Motor neuron (in vitro differentiated cells): Measurements from ENCODE around the gene SMAD4. TPM values are rescaled to one million over a fixed set of nuclear protein-coding genes. Genes with fewer than 3 reads are reported as not detected.
"Not testable (repeated sequence)": the region's sequence is repeated elsewhere in the genome, so short reads cannot be mapped to it uniquely, and the experiment has no call there.

ENCODE experiments used
- ATAC-seq, 8 experiments: fragments of 200-7000 bp; cut with Tn5 transposase; replicated peaks in 6 of 8; 2 replicates each; pipeline ENCODE4 v1.8.0; 2021; ENCODE audit warnings: mild to moderate bottlenecking in 8 of 8, moderate library complexity in 8 of 8
- H3K27ac ChIP-seq, 2 donors: fragments of 250-450 bp; sonication (Bioruptor Pico); 2 replicates each; pipeline ENCODE4 v1.9.0; 2021; ENCODE audit warnings: antibody characterized with exemption in 2 of 2, mild to moderate bottlenecking in 2 of 2, moderate library complexity in 1 of 2
- H3K4me1 ChIP-seq, 2 donors: fragments of 250-450 bp; sonication (Bioruptor Pico); replicated peaks in 1 of 2; 2 replicates each; pipeline ENCODE4 v1.6.1; 2021; ENCODE audit warnings: antibody characterized with exemption in 2 of 2, mild to moderate bottlenecking in 2 of 2, moderate library complexity in 1 of 2
- H3K4me3 ChIP-seq, 5 donors: fragments of 250-450 bp; sonication (Bioruptor Pico); 2 replicates each; pipeline ENCODE4 v1.9.0; 2021; ENCODE audit warnings: antibody characterized with exemption in 5 of 5, mild to moderate bottlenecking in 5 of 5, moderate library complexity in 4 of 5
- WGBS, 10 experiments: fragments of 450-650 bp; shearing (Covaris generic); methylation state at CpG; one replicate each; pipeline ENCODE4 v1.0.0; 2022; 5-methylcytosine and 5-hydroxymethylcytosine counted together
- in situ Hi-C, 9 experiments: fragments of 400-800 bp; cut with MboI; loops; one replicate each; pipeline ENCODE4 v1.15.0; 2021; ENCODE audit warnings: low sequenced_read_pairs in 9 of 9, low pct_unique_long_range_greater_than_20kb in 2 of 9; ENCODE audit not compliant: unreplicated experiment in 9 of 9
- total RNA-seq, 8 experiments: library from RNA; unstranded; fragments of 300-600 nt; gene quantifications; 2 replicates each; pipeline versions ENCODE4 v1.2.3 to v1.2.4, GENCODE V29; 2022

SMAD4 gene
- total RNA-seq, 8 experiments from 2014 or later: 29.6 to 72.7 (median 50.5) TPM

- ATAC-seq: no peak
- in situ Hi-C loops: loop anchor here in 2 of 9 experiments (25.0 kb wide), 3 partner anchors 279 to 554 kb away; no protein-coding TSS in a partner anchor
- WGBS, 10 experiments: 33 to 100% (median 70%) methylated on average over 2 to 5 of the region's 5 CpGs; no CpG with 5 or more reads in 2 of the 10 experiments
- no peaks in the 10 kb centered on the region for H3K4me1 ChIP-seq
- no peak overlapping the region for H3K27ac ChIP-seq
- H3K4me3 ChIP-seq: no peak overlapping the region
Measured at GRCh38 chr18:51108330-51108729, 78.3 kb downstream of the SMAD4 start.

GRCh38 chr18:51110073-51110797 lies 80.2 kb downstream of the SMAD4 start:
- in situ Hi-C loops: loop anchor here in 2 of 9 experiments (25.0 kb wide), 3 partner anchors 277 to 552 kb away; no protein-coding TSS in a partner anchor
- Histone ChIP-seq H3K27ac (no peak overlapping the region), H3K4me1 (no peaks in the 10 kb centered on the region), H3K4me3 (no peak overlapping the region)
- ATAC-seq: peak; percentile 75 to 99 (median 92)
- WGBS, 10 experiments: 64 to 97% methylated on average over 5 to 6 of the region's 42 CpGs; no CpG with 5 or more reads in 8 of the 10 experiments

DNA sequence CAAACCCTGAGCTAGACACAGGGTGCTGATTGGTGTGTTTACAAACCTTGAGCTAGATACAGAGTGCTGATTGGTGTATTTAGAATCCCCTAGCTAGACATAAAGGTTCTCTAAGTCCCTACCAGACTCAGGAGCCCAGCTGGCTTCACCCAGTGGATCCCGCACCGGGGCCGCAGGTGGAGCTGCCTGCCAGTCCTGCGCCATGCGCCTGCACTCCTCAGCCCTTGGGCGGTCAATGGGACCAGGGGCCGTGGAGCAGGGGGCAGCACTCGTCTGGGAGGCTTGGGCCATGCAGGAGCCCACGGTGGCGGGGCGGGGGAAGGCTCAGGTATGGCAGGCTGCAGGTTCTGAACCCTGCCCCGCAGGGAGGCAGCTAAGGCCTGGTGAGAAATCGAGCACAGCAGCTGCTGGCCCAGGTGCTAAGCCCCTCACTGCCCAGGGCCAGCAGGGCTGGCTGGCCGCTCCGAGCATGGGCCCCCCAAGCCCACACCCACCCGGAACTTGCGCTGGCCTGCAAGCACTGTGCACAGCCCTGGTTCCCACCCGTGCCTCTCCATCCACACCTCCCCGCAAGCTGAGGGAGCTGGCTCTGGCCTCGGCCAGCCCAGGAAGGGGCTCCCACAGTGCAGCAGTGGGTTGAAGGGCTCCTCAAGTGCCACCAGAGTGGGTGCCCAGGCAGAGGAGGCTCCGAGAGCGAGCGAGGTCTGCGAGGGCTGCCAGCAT lies 81.8 kb downstream of the SMAD4 start:
- H3K4me3 ChIP-seq, H3K27ac ChIP-seq, ATAC-seq, H3K4me1 ChIP-seq: not testable (repeated sequence)
- WGBS, 10 experiments: 93% methylated on average over 3 of the region's 24 CpGs; no CpG with 5 or more reads in 9 of the 10 experiments
- in situ Hi-C loops: loop anchor here in 2 of 9 experiments (25.0 kb wide), 3 partner anchors 276 to 551 kb away; no protein-coding TSS in a partner anchor

DNA sequence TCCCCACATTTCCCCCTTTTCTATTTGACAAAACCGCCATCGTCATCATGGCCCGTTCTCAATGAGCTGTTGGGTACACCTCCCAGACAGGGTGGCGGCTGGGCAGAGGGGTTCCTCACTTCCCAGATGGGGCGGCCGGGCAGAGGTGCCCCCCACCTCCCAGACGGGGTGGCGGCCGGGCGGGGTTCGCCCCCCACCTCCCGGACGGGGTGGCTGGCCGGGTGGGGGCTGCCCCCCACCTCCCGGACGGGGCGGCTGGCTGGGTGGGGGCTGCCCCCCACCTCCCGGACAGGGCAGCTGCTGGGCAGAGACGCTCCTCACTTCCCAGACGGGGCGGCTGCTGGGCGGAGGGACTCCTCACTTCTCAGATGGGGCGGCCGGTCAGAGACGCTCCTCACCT lies 87.0 kb downstream of the SMAD4 start:
- no CpG with 5 or more reads among the region's 25 CpGs for WGBS, 10 experiments
- not testable (repeated sequence) for ATAC-seq
- in situ Hi-C loops: loop anchor here in 2 of 9 experiments (25.0 kb wide), 3 partner anchors 270 to 545 kb away; no protein-coding TSS in a partner anchor

DNA sequence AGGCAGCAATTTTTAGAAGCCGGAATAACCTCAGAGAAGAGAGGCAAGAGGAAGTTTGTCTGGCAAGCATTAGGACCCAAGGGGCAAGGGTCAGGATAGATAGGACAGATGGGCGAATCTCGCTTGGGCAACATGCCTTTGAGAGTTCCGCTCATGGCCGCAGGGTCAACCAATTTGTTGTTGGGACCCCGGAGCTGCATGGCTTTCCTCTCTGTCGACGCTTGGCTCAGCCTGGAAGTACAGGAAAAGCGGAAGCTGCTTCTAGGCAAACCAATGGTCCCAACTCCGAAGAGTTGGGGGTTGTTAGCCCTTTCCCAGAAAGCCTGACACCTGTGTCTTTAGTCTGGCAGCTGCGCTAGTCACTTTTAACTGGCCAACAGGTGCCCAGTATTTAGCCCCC lies 89.5 kb downstream of the SMAD4 start:
- H3K4me3 ChIP-seq, ATAC-seq, H3K4me1 ChIP-seq, H3K27ac ChIP-seq: not testable (repeated sequence)
- WGBS, 10 experiments: 73 to 100% (median 85%) methylated on average over 1 to 8 of the region's 11 CpGs; no CpG with 5 or more reads in 1 of the 10 experiments
- in situ Hi-C loops: loop anchor here in 2 of 9 experiments (25.0 kb wide), 3 partner anchors 268 to 543 kb away; no protein-coding TSS in a partner anchor

More for the DNA sequence above, 87.0 kb downstream of the SMAD4 start:
- H3K27ac ChIP-seq, H3K4me1 ChIP-seq, H3K4me3 ChIP-seq: not testable (repeated sequence)

DNA sequence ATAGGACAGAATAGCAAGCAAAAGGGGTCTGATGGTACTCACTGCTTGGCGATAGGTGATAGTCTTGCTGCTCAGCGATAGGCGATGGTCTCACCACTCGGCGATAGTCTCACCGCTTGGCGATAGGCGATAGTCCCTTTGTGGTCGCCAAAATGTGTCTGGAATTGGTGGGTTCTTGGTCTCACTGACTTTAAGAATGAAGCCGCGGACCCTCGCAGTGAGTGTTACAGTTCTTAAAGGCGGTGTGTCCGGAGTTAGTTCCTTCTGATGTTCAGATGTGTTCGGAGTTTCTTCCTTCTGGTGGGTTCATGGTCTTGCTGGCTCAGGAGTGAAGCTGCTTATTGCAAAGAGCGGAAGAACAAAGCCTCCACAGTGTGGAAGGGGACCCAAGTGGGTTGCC lies 90.0 kb downstream of the SMAD4 start:
- not testable (repeated sequence) for ATAC-seq, H3K4me3 ChIP-seq, H3K4me1 ChIP-seq, H3K27ac ChIP-seq
- in situ Hi-C loops: loop anchor here in 2 of 9 experiments (25.0 kb wide), 3 partner anchors 267 to 542 kb away; no protein-coding TSS in a partner anchor
- WGBS, 10 experiments: 54 to 100% (median 85%) methylated on average over 2 to 14 of the region's 16 CpGs; no CpG with 5 or more reads in 4 of the 10 experiments

DNA sequence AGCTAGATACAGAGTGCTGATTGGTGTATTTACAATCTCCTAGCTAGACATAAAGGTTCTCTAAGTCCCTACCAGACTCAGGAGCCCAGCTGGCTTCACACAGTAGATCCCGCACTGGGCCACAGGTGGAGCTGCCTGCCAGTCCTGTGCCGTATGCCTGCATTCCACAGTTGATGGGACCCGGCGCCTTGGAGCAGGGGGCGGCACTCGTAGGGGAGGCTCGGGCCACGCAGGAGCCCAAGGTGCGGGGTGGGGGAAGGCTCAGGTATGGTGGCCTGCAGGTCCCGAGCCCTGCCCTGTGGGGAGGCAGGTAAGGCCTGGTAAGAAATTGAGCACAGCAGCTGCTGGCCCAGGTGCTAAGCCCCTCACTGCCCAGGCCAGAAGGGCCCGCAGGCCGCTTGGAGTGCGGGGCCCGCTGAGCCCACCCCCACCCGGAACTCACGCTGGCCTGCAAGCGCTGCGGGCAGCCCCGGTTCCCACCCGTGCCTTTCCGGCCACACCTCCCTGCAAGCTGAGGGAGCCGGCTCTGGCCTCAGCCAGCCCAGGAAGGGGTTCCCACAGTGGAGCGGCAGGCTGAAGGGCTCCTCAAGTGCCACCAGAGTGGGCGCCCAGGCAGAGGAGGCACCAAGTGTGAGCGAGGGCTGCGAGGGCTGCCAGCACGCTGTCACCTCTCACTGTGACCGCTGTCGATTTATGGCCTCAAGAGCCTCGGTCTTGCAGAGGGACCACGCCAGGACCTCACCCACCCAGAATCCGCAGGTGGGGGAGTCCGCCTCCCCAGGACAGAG lies 91.0 kb downstream of the SMAD4 start:
- no peak for ATAC-seq
- WGBS, 10 experiments: 87 to 100% (median 92%) methylated on average over 1 to 6 of the region's 33 CpGs; no CpG with 5 or more reads in 7 of the 10 experiments
- Histone ChIP-seq H3K27ac (no peak overlapping the region), H3K4me3 (no peak overlapping the region), H3K4me1 (no peaks in the 10 kb centered on the region)
- in situ Hi-C loops: loop anchor here in 2 of 9 experiments (25.0 kb wide), 3 partner anchors 266 to 541 kb away; no protein-coding TSS in a partner anchor

GRCh38 chr18:51121597-51121857 lies 91.5 kb downstream of the SMAD4 start:
- no peak overlapping the region for H3K4me3 ChIP-seq
- H3K27ac ChIP-seq: no peak overlapping the region
- no peak for ATAC-seq
- 100% methylated on average over 1 of the region's 4 CpGs; no CpG with 5 or more reads in 8 of the 10 experiments for WGBS, 10 experiments
- H3K4me1 ChIP-seq: no peaks in the 10 kb centered on the region
- in situ Hi-C loops: loop anchor here in 2 of 9 experiments (25.0 kb wide), 3 partner anchors 266 to 541 kb away; no protein-coding TSS in a partner anchor

DNA sequence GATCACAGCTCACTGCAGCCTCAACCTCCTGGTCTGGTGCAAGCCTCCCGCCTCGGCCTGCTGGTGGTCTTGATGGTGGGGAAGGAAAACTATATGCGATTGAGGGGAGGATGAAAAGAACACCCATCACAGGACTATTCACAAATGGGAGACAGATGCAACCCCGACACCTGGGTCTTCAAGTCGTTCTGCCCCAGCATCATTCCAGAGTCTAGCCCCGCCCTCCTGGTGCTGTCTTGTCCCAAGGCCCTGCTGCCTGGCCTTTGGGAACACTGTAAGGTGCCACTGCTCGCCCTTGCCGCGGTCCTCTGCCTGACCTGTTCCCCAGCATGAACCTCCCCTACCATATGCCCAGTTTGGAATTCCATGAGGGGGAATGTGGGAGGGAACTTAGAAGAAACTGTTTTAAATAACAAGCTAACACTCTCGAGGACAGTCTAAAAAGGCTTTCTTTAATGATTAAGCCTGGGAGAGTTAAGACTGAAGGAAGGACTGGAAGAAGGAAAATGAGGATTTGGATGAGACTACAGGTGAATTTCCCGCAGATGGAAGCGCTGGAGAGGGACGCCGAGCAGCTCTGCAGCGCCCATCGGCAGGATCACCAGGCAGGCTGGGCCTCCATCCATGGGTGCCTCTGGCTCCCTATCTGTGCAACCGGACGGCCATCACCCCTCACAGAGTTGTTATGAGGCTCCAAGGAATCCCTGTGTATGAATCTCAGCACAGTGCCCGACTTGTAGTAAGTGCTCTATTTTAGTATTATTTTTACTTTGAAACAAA lies 92.4 kb downstream of the SMAD4 start:
- H3K27ac ChIP-seq: no peak overlapping the region
- no peak overlapping the region for H3K4me3 ChIP-seq
- no peaks in the 10 kb centered on the region for H3K4me1 ChIP-seq
- no peak for ATAC-seq
- in situ Hi-C loops: loop anchor here in 2 of 9 experiments (25.0 kb wide), 3 partner anchors 265 to 540 kb away; no protein-coding TSS in a partner anchor
- 57 to 100% (median 79%) methylated on average over 3 to 15 of the region's 19 CpGs; no CpG with 5 or more reads in 2 of the 10 experiments for WGBS, 10 experiments

- no peaks in the 10 kb centered on the region for H3K4me1 ChIP-seq
- WGBS, 10 experiments: 28 to 100% (median 86%) methylated on average over 1 to 5 of the region's 7 CpGs; no CpG with 5 or more reads in 3 of the 10 experiments
- no peak for ATAC-seq
- H3K27ac ChIP-seq: no peak overlapping the region
- H3K4me3 ChIP-seq: no peak overlapping the region
- in situ Hi-C loops: loop anchor here in 2 of 9 experiments (25.0 kb wide), 3 partner anchors 264 to 539 kb away; no protein-coding TSS in a partner anchor
Measured at GRCh38 chr18:51123046-51123395, 93.0 kb downstream of the SMAD4 start.

DNA sequence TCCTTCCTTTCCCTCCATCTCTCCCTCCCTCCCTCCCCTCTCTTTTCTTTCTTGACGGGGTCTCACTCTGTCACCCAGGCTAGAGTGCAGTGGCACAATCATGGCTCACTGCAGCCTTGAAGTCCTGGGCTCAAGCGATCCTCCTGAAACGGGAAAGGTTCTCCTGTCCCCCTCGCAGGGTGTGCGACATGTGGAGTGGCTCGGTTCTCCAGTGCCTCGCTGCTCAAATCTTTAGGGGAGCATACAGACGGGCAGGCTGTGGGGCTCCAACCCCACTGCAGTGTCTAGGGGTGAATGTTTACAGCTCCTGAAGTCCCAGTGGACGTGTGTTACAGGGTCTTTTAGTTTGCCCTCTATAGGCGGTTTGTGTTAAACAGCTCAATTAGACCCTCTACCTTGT lies 93.5 kb downstream of the SMAD4 start:
- no peak overlapping the region for H3K4me3 ChIP-seq
- WGBS, 10 experiments: 20 to 90% (median 73%) methylated on average over 1 to 3 of the region's 10 CpGs; no CpG with 5 or more reads in 5 of the 10 experiments
- in situ Hi-C loops: loop anchor here in 2 of 9 experiments (25.0 kb wide), 3 partner anchors 264 to 539 kb away; no protein-coding TSS in a partner anchor
- no peaks in the 10 kb centered on the region for H3K4me1 ChIP-seq
- ATAC-seq: no peak
- H3K27ac ChIP-seq: no peak overlapping the region
